SHP77 treated with DMSO at 0.1 percent for 48 hours (cell line): ENCODE measurements around the gene PDIA2.
"Not testable (repeated sequence)": the region's sequence is repeated elsewhere in the genome, so short reads cannot be mapped to it uniquely, and the experiment has no call there.

ENCODE experiments used
- DNase-seq: peaks from one replicate; lab custom pipeline; 2025; lab: John Stamatoyannopoulos, UW

PDIA2 gene

GRCh38 chr16:331181-331814, 48.3 kb downstream of the PDIA2 start:
- not testable (repeated sequence) for DNase-seq

GRCh38 chr16:333406-334094, 50.6 kb downstream of the PDIA2 start:
- no peak for DNase-seq

- not testable (repeated sequence) for DNase-seq
Measured at GRCh38 chr16:334164-334832, 51.3 kb downstream of the PDIA2 start.

GRCh38 chr16:334861-335632, 52.1 kb downstream of the PDIA2 start:
- DNase-seq, result not testable (repeated sequence)

- DNase-seq, result no peak
Measured at GRCh38 chr16:336269-336668, 53.3 kb downstream of the PDIA2 start.
